Brain microvascular endothelial cell (primary cell): ENCODE results near the gene DSC2.

Source experiments
- DNase-seq: peaks from one replicate; pipeline ENCODE4 v3.0.0-alpha.2; 2020
- H3K27ac ChIP-seq: fragments of 250-450 bp; sonication (Bioruptor Pico); 2 replicates; pipeline ENCODE4 v1.5.1; 2020; ENCODE audit warnings: mild to moderate bottlenecking, moderate library complexity
- H3K27me3 ChIP-seq: fragments of 250-450 bp; sonication (Bioruptor Pico); replicated peaks from 2 replicates; pipeline ENCODE4 v1.5.1; 2020; ENCODE audit warnings: mild to moderate bottlenecking
- H3K36me3 ChIP-seq: fragments of 250-450 bp; sonication (Bioruptor Pico); replicated peaks from 2 replicates; pipeline ENCODE4 v1.5.1; 2020; ENCODE audit warnings: mild to moderate bottlenecking
- H3K4me3 ChIP-seq: 2 replicates; pipeline ENCODE4 v1.5.1; 2011; ENCODE audit warnings: low read depth, mild to moderate bottlenecking, control low read depth, low read length, moderate library complexity
- CTCF ChIP-seq: IDR thresholded peaks from 2 replicates; pipeline ENCODE4 v1.5.1; 2011; ENCODE audit warnings: low read depth, mild to moderate bottlenecking, moderate library complexity, low read length, control low read depth, inconsistent platforms; ENCODE audit errors: missing control alignments
- in situ Hi-C: cut with HindIII; loops from 2 replicates; pipeline ENCODE4 v1.10.0; 2017; ENCODE audit warnings: low sequenced_read_pairs, low pct_ligation_motif_present

DSC2 gene

GRCh38 chr18:31093880-31094279 is 8.3 kb downstream of the DSC2 start:
- H3K27ac ChIP-seq, result no peak overlapping the region
- in situ Hi-C loops, result no loop called here
- H3K27me3 ChIP-seq, result no peaks in the 10 kb centered on the region
- DNase-seq, result no peak
- no peak overlapping the region for H3K4me3 ChIP-seq
- no peak for TF ChIP-seq CTCF
- no peaks in the 10 kb centered on the region for H3K36me3 ChIP-seq

GRCh38 chr18:31093294-31093693 is 8.9 kb downstream of the DSC2 start:
- Histone ChIP-seq H3K4me3 (no peak overlapping the region), H3K27me3 (no peaks in the 10 kb centered on the region), H3K27ac (no peak overlapping the region), H3K36me3 (no peaks in the 10 kb centered on the region)
- TF ChIP-seq CTCF, result no peak
- in situ Hi-C loops, result no loop called here
- no peak for DNase-seq

- Histone ChIP-seq H3K36me3 (no peaks in the 10 kb centered on the region), H3K4me3 (no peak overlapping the region), H3K27me3 (no peaks in the 10 kb centered on the region), H3K27ac (no peak overlapping the region)
- no peak for DNase-seq
- no peak for TF ChIP-seq CTCF
- in situ Hi-C loops, result no loop called here
Measured at GRCh38 chr18:31091350-31091749, 10.9 kb downstream of the DSC2 start.

- TF ChIP-seq CTCF, result no peak
- H3K36me3 ChIP-seq, result no peaks in the 10 kb centered on the region
- in situ Hi-C loops, result no loop called here
- no peak overlapping the region for H3K27ac ChIP-seq
- DNase-seq, result no peak
- no peaks in the 10 kb centered on the region for H3K27me3 ChIP-seq
- no peak overlapping the region for H3K4me3 ChIP-seq
Measured at GRCh38 chr18:31088532-31088931, 13.7 kb downstream of the DSC2 start.

- Histone ChIP-seq H3K36me3 (no peaks in the 10 kb centered on the region), H3K27me3 (no peaks in the 10 kb centered on the region), H3K4me3 (no peak overlapping the region), H3K27ac (no peak overlapping the region)
- in situ Hi-C loops, result no loop called here
- no peak for DNase-seq
- no peak for TF ChIP-seq CTCF
Measured at GRCh38 chr18:31079973-31080372, 22.2 kb downstream of the DSC2 start.

GRCh38 chr18:31077878-31078277 is 24.3 kb downstream of the DSC2 start:
- in situ Hi-C loops, result no loop called here
- TF ChIP-seq CTCF, result no peak
- no peak overlapping the region for H3K4me3 ChIP-seq
- H3K36me3 ChIP-seq, result no peaks in the 10 kb centered on the region
- no peak for DNase-seq
- no peaks in the 10 kb centered on the region for H3K27me3 ChIP-seq
- no peak overlapping the region for H3K27ac ChIP-seq
